Measurements from ENCODE around the gene GALNTL6. TPM values are rescaled to one million over a fixed set of nuclear protein-coding genes. Genes with fewer than 3 reads are reported as not detected.

GALNTL6 gene
- polyA plus RNA-seq, 1 donor (not counting 4 experiments of a cell fraction or from before 2014, with no cell fraction given) = not detected

- H3K36me3 ChIP-seq (ENCODE audit: control insufficient read depth in 2 of 2, extremely low read depth in 1 of 2, insufficient read depth in 2 of 2, low read length in 2 of 2) = no peaks in the 10 kb centered on the region
- DNase-seq (ENCODE audit: low read depth, low spot score) = no peak
- no peaks in the 10 kb centered on the region for H3K79me2 ChIP-seq (ENCODE audit: control insufficient read depth, insufficient read depth, low read length)
- no peaks in the 10 kb centered on the region for H3K9me3 ChIP-seq (ENCODE audit: control insufficient read depth, low read depth, low read length)
- H3K4me2 ChIP-seq (ENCODE audit: control insufficient read depth, extremely low read depth, insufficient read depth, low read depth, low read length) = no peak overlapping the region
- H2AFZ ChIP-seq (ENCODE audit: control insufficient read depth, low read length) = no peak overlapping the region
- no peak overlapping the region for H3K9ac ChIP-seq (ENCODE audit: control insufficient read depth, extremely low read depth, insufficient read depth, low read length)
- H3K4me3 ChIP-seq (ENCODE audit: control insufficient read depth in 2 of 3, extremely low read depth in 1 of 3, insufficient read depth in 2 of 3, low read depth in 1 of 3, low read length in 3 of 3) = no peak overlapping the region
- dilution Hi-C loops (cut with MboI; ENCODE audit: extremely low pct_ligation_motif_present, low sequenced_read_pairs) = no loop called here
- no peak for TF ChIP-seq EZH2 (IDR thresholded peaks at IDR 0.05; ENCODE audit: low read length)
- TF ChIP-seq CTCF (optimal IDR thresholded peaks at IDR 0.05 in 1 of 3, IDR thresholded peaks at IDR 0.05 in 1 of 3, conservative IDR thresholded peaks at IDR 0.05 in 1 of 3; ENCODE audit: extremely low read depth in 1 of 3, insufficient read depth in 2 of 3, low read length in 3 of 3) = no peak
- H3K27me3 ChIP-seq (ENCODE audit: control insufficient read depth, extremely low read depth, insufficient read depth, low read length) = no peaks in the 10 kb centered on the region
- no peak overlapping the region for H3K27ac ChIP-seq (ENCODE audit: control insufficient read depth, insufficient read depth, low read length)
- H4K20me1 ChIP-seq (ENCODE audit: control insufficient read depth, extremely low read depth, insufficient read depth, low read length) = no peaks in the 10 kb centered on the region
- FAIRE-seq = no peak
- no peaks in the 10 kb centered on the region for H3K9me1 ChIP-seq (ENCODE audit: control insufficient read depth, extremely low read depth, insufficient read depth, low read length)
- no peaks in the 10 kb centered on the region for H3K4me1 ChIP-seq (ENCODE audit: control insufficient read depth, extremely low read depth, insufficient read depth, low read length)
These were observed 143.5 kb downstream of the GALNTL6 start for GRCh38 chr4:171956678-171957077.

GRCh38 chr4:171962110-171962509 is 148.9 kb downstream of the GALNTL6 start:
- no peak for FAIRE-seq
- dilution Hi-C loops (cut with MboI; ENCODE audit: extremely low pct_ligation_motif_present, low sequenced_read_pairs) = no loop called here
- Histone ChIP-seq H3K79me2 (ENCODE audit: control insufficient read depth, insufficient read depth, low read length) (no peaks in the 10 kb centered on the region), H4K20me1 (ENCODE audit: control insufficient read depth, extremely low read depth, insufficient read depth, low read length) (no peaks in the 10 kb centered on the region), H3K36me3 (ENCODE audit: control insufficient read depth in 2 of 2, extremely low read depth in 1 of 2, insufficient read depth in 2 of 2, low read length in 2 of 2) (no peaks in the 10 kb centered on the region), H3K9ac (ENCODE audit: control insufficient read depth, extremely low read depth, insufficient read depth, low read length) (no peak overlapping the region), H3K9me1 (ENCODE audit: control insufficient read depth, extremely low read depth, insufficient read depth, low read length) (no peaks in the 10 kb centered on the region), H3K27ac (ENCODE audit: control insufficient read depth, insufficient read depth, low read length) (no peak overlapping the region), H3K4me1 (ENCODE audit: control insufficient read depth, extremely low read depth, insufficient read depth, low read length) (no peaks in the 10 kb centered on the region), H2AFZ (ENCODE audit: control insufficient read depth, low read length) (no peak overlapping the region), H3K9me3 (ENCODE audit: control insufficient read depth, low read depth, low read length) (no peaks in the 10 kb centered on the region), H3K27me3 (ENCODE audit: control insufficient read depth, extremely low read depth, insufficient read depth, low read length) (no peaks in the 10 kb centered on the region), H3K4me3 (ENCODE audit: control insufficient read depth in 2 of 3, extremely low read depth in 1 of 3, insufficient read depth in 2 of 3, low read depth in 1 of 3, low read length in 3 of 3) (no peak overlapping the region), H3K4me2 (ENCODE audit: control insufficient read depth, extremely low read depth, insufficient read depth, low read depth, low read length) (no peak overlapping the region)
- no peak for DNase-seq (ENCODE audit: low read depth, low spot score)
- TF ChIP-seq EZH2 (IDR thresholded peaks at IDR 0.05; ENCODE audit: low read length) (no peak), CTCF (optimal IDR thresholded peaks at IDR 0.05 in 1 of 3, IDR thresholded peaks at IDR 0.05 in 1 of 3, conservative IDR thresholded peaks at IDR 0.05 in 1 of 3; ENCODE audit: extremely low read depth in 1 of 3, insufficient read depth in 2 of 3, low read length in 3 of 3) (no peak)

Data from keratinocyte (primary cell).